Testis (tissue), 2 donors: Measurements from ENCODE around the gene TECPR2.

ENCODE experiments used
- POLR2A ChIP-seq: fragments of 450-650 bp; IDR thresholded peaks from one replicate; pipeline ENCODE4 v1.6.1; 2017; ENCODE audit warnings: antibody characterized with exemption, mild to moderate bottlenecking, moderate library complexity
- TF ChIP-seq, protein P1 (sequence below), 3 experiments: fragments of 450-650 bp in 2 of 3; fragments of 200-600 bp in 1 of 3; sonication (generic) in 1 of 3; IDR thresholded peaks; one replicate each; pipeline ENCODE4 v1.5.1; 2016 to 2019; ENCODE audit warnings: antibody characterized with exemption in 3 of 3, mild to moderate bottlenecking in 2 of 3, moderate library complexity in 1 of 3

DNA sequence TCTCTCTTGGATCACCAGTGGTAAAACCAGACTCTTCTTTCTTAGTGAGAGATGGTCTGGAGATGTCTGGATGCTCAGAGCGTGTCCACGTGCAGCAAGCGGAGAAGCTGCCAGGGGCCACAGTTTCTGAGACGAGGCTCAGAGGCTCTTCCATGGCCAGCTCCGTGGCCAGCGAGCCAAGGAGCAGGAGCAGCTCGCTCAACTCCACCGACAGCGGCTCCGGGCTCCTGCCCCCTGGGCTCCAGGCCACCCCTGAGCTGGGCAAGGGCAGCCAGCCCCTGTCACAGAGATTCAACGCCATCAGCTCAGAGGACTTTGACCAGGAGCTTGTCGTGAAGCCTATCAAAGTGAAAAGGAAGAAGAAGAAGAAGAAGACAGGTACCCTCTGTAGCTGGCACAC lies 69.0 kb downstream of the TECPR2 start:
- TF ChIP-seq, protein P1, sequence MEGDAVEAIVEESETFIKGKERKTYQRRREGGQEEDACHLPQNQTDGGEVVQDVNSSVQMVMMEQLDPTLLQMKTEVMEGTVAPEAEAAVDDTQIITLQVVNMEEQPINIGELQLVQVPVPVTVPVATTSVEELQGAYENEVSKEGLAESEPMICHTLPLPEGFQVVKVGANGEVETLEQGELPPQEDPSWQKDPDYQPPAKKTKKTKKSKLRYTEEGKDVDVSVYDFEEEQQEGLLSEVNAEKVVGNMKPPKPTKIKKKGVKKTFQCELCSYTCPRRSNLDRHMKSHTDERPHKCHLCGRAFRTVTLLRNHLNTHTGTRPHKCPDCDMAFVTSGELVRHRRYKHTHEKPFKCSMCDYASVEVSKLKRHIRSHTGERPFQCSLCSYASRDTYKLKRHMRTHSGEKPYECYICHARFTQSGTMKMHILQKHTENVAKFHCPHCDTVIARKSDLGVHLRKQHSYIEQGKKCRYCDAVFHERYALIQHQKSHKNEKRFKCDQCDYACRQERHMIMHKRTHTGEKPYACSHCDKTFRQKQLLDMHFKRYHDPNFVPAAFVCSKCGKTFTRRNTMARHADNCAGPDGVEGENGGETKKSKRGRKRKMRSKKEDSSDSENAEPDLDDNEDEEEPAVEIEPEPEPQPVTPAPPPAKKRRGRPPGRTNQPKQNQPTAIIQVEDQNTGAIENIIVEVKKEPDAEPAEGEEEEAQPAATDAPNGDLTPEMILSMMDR (IDR thresholded peaks at IDR 0.05), result no peak
- TF ChIP-seq POLR2A, result no peak
